DOHH2 (cell line): ENCODE data around the gene TOR2A.

Experiments used
- EZH2phosphoT487 ChIP-seq: fragments of 200-600 bp; sonication (generic); IDR thresholded peaks from 2 replicates; pipeline ENCODE4 v1.6.1; 2017; ENCODE audit warnings: borderline replicate concordance, mild to moderate bottlenecking, antibody characterized with exemption, low read length, moderate library complexity, mixed read lengths
- TF ChIP-seq, protein P1 (sequence below): fragments of 200-600 bp; sonication (generic); IDR thresholded peaks from one replicate; pipeline ENCODE4 v1.5.1; 2014; ENCODE audit warnings: antibody characterized with exemption, mild to moderate bottlenecking, low read depth, low read length; ENCODE audit not compliant: poor library complexity, severe bottlenecking

DNA sequence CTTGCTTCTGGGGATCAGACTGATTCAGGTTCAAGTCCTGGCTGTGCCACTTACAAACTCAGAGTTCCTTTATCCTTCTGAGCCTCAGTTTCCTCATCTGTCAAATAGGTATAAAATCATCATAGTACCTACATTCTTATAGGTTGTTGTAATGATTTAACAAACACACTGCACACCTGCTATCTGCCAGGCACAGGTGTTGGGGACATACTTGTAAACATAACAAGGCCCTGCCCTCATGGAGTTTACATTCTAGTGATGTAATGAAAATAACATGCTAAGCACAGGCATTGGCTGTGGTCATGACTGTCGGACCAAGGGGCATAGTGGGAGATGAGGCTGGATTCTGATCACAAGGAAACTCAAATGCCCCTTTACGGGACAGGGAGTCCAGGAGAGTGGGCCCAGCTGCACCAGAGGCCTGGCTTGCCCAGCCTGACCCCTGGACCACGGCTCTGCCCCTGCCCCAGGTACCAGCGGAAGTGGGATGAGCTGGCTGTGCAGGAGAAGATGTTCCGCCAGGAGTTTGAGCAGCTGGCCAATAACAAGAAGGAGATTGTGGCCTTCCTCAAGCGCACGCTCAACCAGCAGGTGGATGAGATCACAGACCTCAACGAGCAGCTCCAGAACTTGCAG is 26.0 kb downstream of the TOR2A start:
- TF ChIP-seq, protein P1, sequence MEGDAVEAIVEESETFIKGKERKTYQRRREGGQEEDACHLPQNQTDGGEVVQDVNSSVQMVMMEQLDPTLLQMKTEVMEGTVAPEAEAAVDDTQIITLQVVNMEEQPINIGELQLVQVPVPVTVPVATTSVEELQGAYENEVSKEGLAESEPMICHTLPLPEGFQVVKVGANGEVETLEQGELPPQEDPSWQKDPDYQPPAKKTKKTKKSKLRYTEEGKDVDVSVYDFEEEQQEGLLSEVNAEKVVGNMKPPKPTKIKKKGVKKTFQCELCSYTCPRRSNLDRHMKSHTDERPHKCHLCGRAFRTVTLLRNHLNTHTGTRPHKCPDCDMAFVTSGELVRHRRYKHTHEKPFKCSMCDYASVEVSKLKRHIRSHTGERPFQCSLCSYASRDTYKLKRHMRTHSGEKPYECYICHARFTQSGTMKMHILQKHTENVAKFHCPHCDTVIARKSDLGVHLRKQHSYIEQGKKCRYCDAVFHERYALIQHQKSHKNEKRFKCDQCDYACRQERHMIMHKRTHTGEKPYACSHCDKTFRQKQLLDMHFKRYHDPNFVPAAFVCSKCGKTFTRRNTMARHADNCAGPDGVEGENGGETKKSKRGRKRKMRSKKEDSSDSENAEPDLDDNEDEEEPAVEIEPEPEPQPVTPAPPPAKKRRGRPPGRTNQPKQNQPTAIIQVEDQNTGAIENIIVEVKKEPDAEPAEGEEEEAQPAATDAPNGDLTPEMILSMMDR: no peak
- TF ChIP-seq EZH2phosphoT487: no peak
